HL-60 (cell line): ENCODE results near the gene ARG1.

Experiments used
- DNase-seq, 2 experiments: peaks; one replicate each; pipeline ENCODE4 v3.0.0-alpha.2; 2010 to 2020; ENCODE audit warnings: low read depth in 1 of 2, low spot score in 1 of 2
- H3K27ac ChIP-seq: fragments of 250-450 bp; sonication (Bioruptor Pico); replicated peaks from 2 replicates; pipeline ENCODE4 v1.5.1; 2020; ENCODE audit warnings: mild to moderate bottlenecking, moderate library complexity
- H3K27me3 ChIP-seq: fragments of 250-450 bp; sonication (Bioruptor Pico); 2 replicates; pipeline ENCODE4 v1.5.1; 2021; ENCODE audit warnings: mild to moderate bottlenecking, moderate library complexity; ENCODE audit not compliant: insufficient read depth, poor library complexity, severe bottlenecking
- H3K4me3 ChIP-seq: replicated peaks from 2 replicates; pipeline ENCODE4 v1.5.1; 2011; ENCODE audit warnings: mild to moderate bottlenecking, control low read depth, low read length; ENCODE audit not compliant: insufficient read depth
- CTCF ChIP-seq: IDR thresholded peaks from one replicate; pipeline ENCODE4 v1.5.1; 2011; ENCODE audit warnings: low read length, control low read depth, inconsistent platforms; ENCODE audit not compliant: insufficient read depth
- GABPA ChIP-seq: IDR thresholded peaks from 2 replicates; pipeline ENCODE4 v1.6.1; 2012; ENCODE audit warnings: low read depth
- POLR2AphosphoS5 ChIP-seq: IDR thresholded peaks from 2 replicates; pipeline ENCODE4 v1.6.1; 2012; ENCODE audit warnings: low read depth
- REST ChIP-seq: IDR thresholded peaks from 2 replicates; pipeline ENCODE4 v1.6.1; 2012; ENCODE audit warnings: low read depth; ENCODE audit not compliant: insufficient replicate concordance
- SPI1 ChIP-seq: IDR thresholded peaks from 2 replicates; pipeline ENCODE4 v1.6.1; 2012; ENCODE audit warnings: low read depth, mild to moderate bottlenecking, borderline replicate concordance

The ARG1 gene

GRCh38 chr6:131627724-131628682, 55.0 kb downstream of the ARG1 start, which contains the start of gene MED23:
Gene MED23 (minus strand): TSS chr6:131628242. CDS start chr6:131628049, 193 bp downstream.
- Histone ChIP-seq H3K27ac (peak within 1 kb of the TSS; percentile 72), H3K4me3 (peak within 1 kb of the TSS; percentile 96), H3K27me3 (no peaks in the 10 kb centered on the region)
- TF ChIP-seq GABPA (peak; percentile 100), POLR2AphosphoS5 (peak; percentile 89), CTCF (peak; percentile 98), REST (peak; percentile 36), SPI1 (peak; percentile 63; the same call in 1 of the 2 replicates)
- peak; percentile 84 to 95 for DNase-seq

- DNase-seq, result no peak
- Histone ChIP-seq H3K4me3 (no peak overlapping the region; the same call in 1 of the 2 replicates), H3K27ac (no peak overlapping the region), H3K27me3 (no peaks in the 10 kb centered on the region)
- no peak for TF ChIP-seq REST
- TF ChIP-seq GABPA, result no peak
These were observed 55.7 kb downstream of the ARG1 start for GRCh38 chr6:131628726-131629125.

- DNase-seq, result no peak
These were observed 56.6 kb downstream of the ARG1 start for GRCh38 chr6:131629651-131630050.

More at GRCh38 chr6:131629651-131630050, 56.6 kb downstream of the ARG1 start:
- H3K27me3 ChIP-seq, result no peaks in the 10 kb centered on the region
- H3K27ac ChIP-seq, result no peak overlapping the region
- TF ChIP-seq SPI1 (no peak), POLR2AphosphoS5 (no peak), CTCF (no peak), GABPA (no peak), REST (no peak)
- no peak overlapping the region for H3K4me3 ChIP-seq
